Neural progenitor cell (in vitro differentiated cells): ENCODE measurements around the gene INPP5D. TPM values are rescaled to one million over a fixed set of nuclear protein-coding genes. Genes with fewer than 3 reads are reported as not detected.

Experiments
- DNase-seq: peaks from one replicate; pipeline ENCODE4 v3.0.0-alpha.2; 2016; ENCODE audit warnings: low spot score
- H2AFZ ChIP-seq: fragments of 200-600 bp; sonication (generic); replicated peaks from 2 replicates; pipeline ENCODE4 v1.6.1; 2016; ENCODE audit warnings: antibody characterized with exemption
- H3F3A ChIP-seq: fragments of 200-600 bp; sonication (generic); 2 replicates; pipeline ENCODE4 v1.6.1; 2016; ENCODE audit warnings: antibody characterized with exemption, low read depth
- H3K27ac ChIP-seq: fragments of 200-600 bp; sonication (generic); 2 replicates; pipeline ENCODE4 v1.5.1; 2016; ENCODE audit warnings: mild to moderate bottlenecking
- H3K27me3 ChIP-seq: fragments of 200-600 bp; sonication (generic); 2 replicates; pipeline ENCODE4 v1.6.1; 2016; ENCODE audit warnings: mild to moderate bottlenecking, moderate library complexity
- H3K36me3 ChIP-seq: fragments of 200-600 bp; sonication (generic); 2 replicates; pipeline ENCODE4 v1.5.1; 2016
- H3K4me1 ChIP-seq: fragments of 200-600 bp; sonication (generic); 2 replicates; pipeline ENCODE4 v1.6.1; 2016; ENCODE audit warnings: mixed run types
- H3K4me2 ChIP-seq: fragments of 200-600 bp; sonication (generic); 2 replicates; pipeline ENCODE4 v1.6.1; 2016
- H3K4me3 ChIP-seq: fragments of 200-600 bp; sonication (generic); 2 replicates; pipeline ENCODE4 v1.5.1; 2016
- H3K79me2 ChIP-seq: fragments of 200-600 bp; sonication (generic); 2 replicates; pipeline ENCODE4 v1.6.1; 2016; ENCODE audit warnings: low read depth
- H3K9ac ChIP-seq: fragments of 200-600 bp; sonication (generic); 2 replicates; pipeline ENCODE4 v1.6.1; 2016
- H3K9me3 ChIP-seq: fragments of 200-600 bp; sonication (generic); 2 replicates; pipeline ENCODE4 v1.5.1; 2016; ENCODE audit warnings: low read depth
- H4K20me1 ChIP-seq: fragments of 200-600 bp; sonication (generic); 2 replicates; pipeline ENCODE4 v1.6.1; 2016; ENCODE audit warnings: low read depth
- H3K27ac Mint-ChIP-seq: 3 replicates; pipeline ENCODE4 v1.8.0; 2021; ENCODE audit warnings: mixed read lengths
- H3K27me3 Mint-ChIP-seq: 2 replicates; pipeline ENCODE4 v1.8.0; 2022; ENCODE audit warnings: low read depth, mild to moderate bottlenecking, inconsistent platforms, moderate library complexity, mixed read lengths; ENCODE audit not compliant: insufficient read depth
- H3K36me3 Mint-ChIP-seq: 3 replicates; pipeline ENCODE4 v1.8.0; 2021; ENCODE audit warnings: mixed read lengths
- H3K4me1 Mint-ChIP-seq: 3 replicates; pipeline ENCODE4 v1.8.0; 2021; ENCODE audit warnings: mixed read lengths
- H3K4me3 Mint-ChIP-seq: 3 replicates; pipeline ENCODE4 v1.8.0; 2021; ENCODE audit warnings: mild to moderate bottlenecking, moderate library complexity, mixed read lengths
- H3K9me3 Mint-ChIP-seq: 3 replicates; pipeline ENCODE4 v1.8.0; 2020; ENCODE audit warnings: mixed read lengths
- CTCF ChIP-seq: fragments of 200-600 bp; sonication (generic); IDR thresholded peaks from 2 replicates; pipeline ENCODE4 v1.5.1; 2017; ENCODE audit warnings: antibody characterized with exemption, mild to moderate bottlenecking
- EZH2 ChIP-seq: fragments of 200-600 bp; sonication (generic); IDR thresholded peaks from 2 replicates; pipeline ENCODE4 v1.6.1; 2017; ENCODE audit warnings: antibody characterized with exemption, mild to moderate bottlenecking, moderate library complexity
- EZH2phosphoT487 ChIP-seq: fragments of 200-600 bp; sonication (generic); IDR thresholded peaks from 2 replicates; pipeline ENCODE4 v1.6.1; 2017; ENCODE audit warnings: antibody characterized with exemption
- total RNA-seq: library from RNA; depleted of rRNA; stranded (reverse); fragments of >200 nt; gene quantifications from 2 replicates; pipeline ENCODE4 v1.2.3, GENCODE V29; 2015; ENCODE audit warnings: low replicate concordance

INPP5D gene
- total RNA-seq, 1 donor from 2014 or later, result 4.2 TPM

DNA sequence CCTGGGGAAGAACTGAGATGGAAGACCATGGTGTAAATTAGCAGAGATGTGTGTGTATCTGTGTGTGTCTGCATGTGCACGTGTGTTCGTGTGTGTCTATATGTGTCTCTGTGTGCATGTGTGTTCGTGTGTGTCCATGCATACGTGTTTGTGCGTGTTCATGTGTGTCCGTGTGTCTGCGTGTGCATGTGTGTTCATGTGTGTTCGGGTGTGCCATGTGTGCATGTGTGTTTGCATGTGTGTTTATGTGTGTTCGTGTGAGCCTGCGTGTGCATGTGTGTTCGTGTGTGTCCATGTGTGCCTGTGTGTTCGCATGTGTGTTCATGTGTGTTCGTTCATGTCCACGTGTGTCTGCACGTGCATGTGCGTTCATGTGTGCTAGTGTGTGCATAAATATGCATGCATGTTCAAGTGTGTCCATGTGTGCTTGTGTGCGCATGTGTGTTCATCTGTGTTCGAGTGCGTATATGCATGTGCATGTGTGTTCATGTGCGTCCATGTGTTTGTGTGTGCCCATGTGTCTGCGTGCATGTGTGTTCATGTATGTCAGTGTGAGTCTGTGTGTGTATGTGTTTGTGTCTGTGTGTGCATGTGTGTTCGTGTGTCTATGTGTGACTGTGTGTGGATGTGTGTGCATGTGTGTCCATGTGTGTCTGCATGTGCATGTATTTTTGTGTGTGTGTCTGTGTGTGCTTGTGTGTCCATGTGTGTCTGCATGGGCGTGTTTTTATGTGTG, 24.5 kb upstream of the INPP5D start:
- no peak for TF ChIP-seq EZH2
- TF ChIP-seq CTCF, result no peak
- TF ChIP-seq EZH2phosphoT487, result no peak

DNA sequence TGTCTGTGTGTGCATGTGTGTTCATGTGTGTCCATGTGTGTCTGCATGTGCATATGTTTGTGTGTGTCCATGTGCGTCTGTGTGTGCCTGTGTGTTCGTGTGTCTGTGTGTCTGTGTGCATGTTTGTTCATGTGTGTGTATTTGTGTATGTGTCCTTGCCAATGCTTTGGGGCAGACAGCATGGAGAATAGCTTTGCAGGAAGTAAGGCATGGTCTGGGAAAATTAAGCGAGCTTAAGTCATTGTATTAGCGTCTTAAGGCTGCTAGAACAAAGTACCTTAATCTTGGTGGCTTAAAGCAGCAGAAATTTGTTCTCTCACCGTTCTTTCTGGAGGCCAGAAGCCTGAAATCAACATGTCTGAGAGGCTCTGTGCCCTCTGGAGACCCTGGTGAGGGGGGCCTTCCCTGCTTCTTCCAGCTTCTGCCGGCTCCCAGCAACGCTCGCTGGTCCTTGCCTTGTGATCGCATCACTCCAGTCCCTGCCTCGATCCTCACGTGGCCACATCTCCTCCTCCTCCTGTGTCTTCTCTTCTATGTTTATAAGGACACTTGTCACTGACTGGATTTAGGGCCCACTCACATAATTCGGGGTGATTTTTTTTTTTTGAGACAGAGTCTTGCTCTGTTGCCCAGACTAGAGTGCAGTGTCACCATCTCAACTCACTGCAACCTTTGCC, 23.8 kb upstream of the INPP5D start:
- H3K9ac ChIP-seq, result no peak overlapping the region
- no peak overlapping the region for H3K4me3 ChIP-seq
- no peak for DNase-seq
- no peaks in the 10 kb centered on the region for H3K27me3 ChIP-seq
- no peaks in the 10 kb centered on the region for H3K79me2 ChIP-seq
- peaks cover 19% of the 10 kb centered on the region for H3F3A ChIP-seq
- H3K36me3 ChIP-seq, result no peaks in the 10 kb centered on the region
- no peak overlapping the region for H3K4me2 ChIP-seq
- H3K27ac Mint-ChIP-seq, result peak overlapping the region; percentile 12
- TF ChIP-seq EZH2, result no peak
- no peak for TF ChIP-seq CTCF
- no peak for TF ChIP-seq EZH2phosphoT487
- H3K27ac ChIP-seq, result no peak overlapping the region
- no peaks in the 10 kb centered on the region for H3K9me3 ChIP-seq
- H3K36me3 Mint-ChIP-seq, result no peaks in the 10 kb centered on the region
- no peaks in the 10 kb centered on the region for H3K9me3 Mint-ChIP-seq
- peaks cover 6% of the 10 kb centered on the region for H3K4me1 ChIP-seq
- H2AFZ ChIP-seq, result no peak overlapping the region
- H3K4me1 Mint-ChIP-seq, result peaks cover 17% of the 10 kb centered on the region
- no peak overlapping the region for H3K4me3 Mint-ChIP-seq
- H4K20me1 ChIP-seq, result no peaks in the 10 kb centered on the region
- H3K27me3 Mint-ChIP-seq, result peaks cover 11% of the 10 kb centered on the region

More for the DNA sequence above, 24.5 kb upstream of the INPP5D start:
- H3K27me3 Mint-ChIP-seq, result peaks cover 11% of the 10 kb centered on the region
- Histone ChIP-seq H3K27ac (no peak overlapping the region), H4K20me1 (no peaks in the 10 kb centered on the region), H3K79me2 (no peaks in the 10 kb centered on the region), H2AFZ (no peak overlapping the region), H3K4me2 (no peak overlapping the region), H3K36me3 (no peaks in the 10 kb centered on the region), H3K27me3 (no peaks in the 10 kb centered on the region), H3K4me1 (peaks cover 6% of the 10 kb centered on the region), H3K4me3 (no peak overlapping the region), H3K9ac (no peak overlapping the region), H3F3A (peaks cover 19% of the 10 kb centered on the region), H3K9me3 (no peaks in the 10 kb centered on the region)
- DNase-seq, result no peak
- H3K4me1 Mint-ChIP-seq, result peaks cover 19% of the 10 kb centered on the region
- H3K36me3 Mint-ChIP-seq, result no peaks in the 10 kb centered on the region
- no peak overlapping the region for H3K27ac Mint-ChIP-seq
- no peak overlapping the region for H3K4me3 Mint-ChIP-seq
- H3K9me3 Mint-ChIP-seq, result no peaks in the 10 kb centered on the region

GRCh38 chr2:233037078-233037477, 23.1 kb upstream of the INPP5D start:
- Histone ChIP-seq H3K4me1 (peaks cover 1% of the 10 kb centered on the region), H3K36me3 (no peaks in the 10 kb centered on the region), H2AFZ (no peak overlapping the region), H3K27ac (no peak overlapping the region), H3K4me3 (no peak overlapping the region), H3K4me2 (no peak overlapping the region), H4K20me1 (no peaks in the 10 kb centered on the region), H3K27me3 (no peaks in the 10 kb centered on the region), H3K9me3 (no peaks in the 10 kb centered on the region), H3K9ac (no peak overlapping the region), H3K79me2 (no peaks in the 10 kb centered on the region), H3F3A (peaks cover 19% of the 10 kb centered on the region)
- TF ChIP-seq EZH2phosphoT487 (no peak), CTCF (no peak), EZH2 (no peak)
- Mint-ChIP-seq H3K4me1 (peaks cover 11% of the 10 kb centered on the region), H3K27me3 (peaks cover 11% of the 10 kb centered on the region), H3K4me3 (no peak overlapping the region), H3K36me3 (no peaks in the 10 kb centered on the region), H3K27ac (no peak overlapping the region), H3K9me3 (no peaks in the 10 kb centered on the region)
- no peak for DNase-seq
